Fibroblast of mammary gland (primary cell): ENCODE data around the gene SRM.
"Not testable (repeated sequence)": the region's sequence is repeated elsewhere in the genome, so short reads cannot be mapped to it uniquely, and the experiment has no call there.

Experiments used
- DNase-seq: peaks from one replicate; pipeline ENCODE4 v3.0.0-alpha.2; 2010; ENCODE audit warnings: low read depth
- H3K4me3 ChIP-seq: 2 replicates; pipeline ENCODE4 v1.5.1; 2011; ENCODE audit warnings: low read depth, mild to moderate bottlenecking, low read length, moderate library complexity; ENCODE audit not compliant: control insufficient read depth
- TF ChIP-seq, protein P1 (sequence below): conservative IDR thresholded peaks from 2 replicates; pipeline ENCODE4 v1.5.1; 2011; ENCODE audit warnings: low read depth, low read length, inconsistent platforms; ENCODE audit not compliant: control insufficient read depth, insufficient read depth

The SRM gene

DNA sequence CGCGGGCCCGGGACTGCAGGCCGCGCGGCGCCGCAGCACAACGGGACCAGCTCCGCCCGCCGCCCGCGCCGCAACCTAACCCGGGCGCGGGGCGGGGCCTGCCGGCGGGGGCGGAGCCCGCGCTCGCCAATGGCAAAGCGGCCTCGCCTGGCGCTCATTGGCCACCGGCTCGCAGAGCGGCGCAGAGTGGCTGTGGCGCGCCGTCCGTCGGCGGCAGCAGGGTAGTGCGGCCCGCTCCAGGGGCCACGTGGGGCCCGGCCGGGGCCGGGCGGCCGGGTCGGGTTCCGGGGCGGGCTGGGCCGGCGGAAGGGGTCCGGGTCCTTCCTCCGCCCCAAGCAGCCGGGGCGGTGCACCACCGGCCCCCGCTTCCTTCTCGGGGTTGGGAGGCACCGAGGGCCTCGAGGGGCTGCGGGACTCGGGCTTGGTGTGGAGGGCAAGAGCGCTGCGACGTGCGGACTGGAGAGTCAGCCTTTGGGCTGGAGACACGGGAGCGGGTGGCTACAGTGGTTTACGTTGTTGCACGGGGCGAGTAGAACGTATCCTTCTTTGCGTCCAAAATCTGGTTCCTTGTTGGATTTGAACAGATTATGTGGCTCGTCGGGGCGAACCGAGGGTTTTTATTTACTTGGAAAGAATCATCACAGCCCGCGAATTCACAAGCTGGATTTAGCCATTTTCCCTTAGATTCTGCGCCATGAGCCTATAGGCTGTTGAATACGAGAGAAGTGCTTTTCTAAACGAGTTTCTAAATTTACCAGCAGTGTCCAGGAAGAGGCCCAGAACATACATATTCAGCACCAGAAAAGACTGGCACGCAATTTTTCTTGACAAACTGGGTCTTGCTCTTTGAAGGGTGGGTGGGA, at the start of gene SRM:
Gene SRM, minus strand, starts transcription at position 51 of the 863 bp plus-strand sequence. CDS start 75 bp downstream, outside the sequence.
- TF ChIP-seq, protein P1, sequence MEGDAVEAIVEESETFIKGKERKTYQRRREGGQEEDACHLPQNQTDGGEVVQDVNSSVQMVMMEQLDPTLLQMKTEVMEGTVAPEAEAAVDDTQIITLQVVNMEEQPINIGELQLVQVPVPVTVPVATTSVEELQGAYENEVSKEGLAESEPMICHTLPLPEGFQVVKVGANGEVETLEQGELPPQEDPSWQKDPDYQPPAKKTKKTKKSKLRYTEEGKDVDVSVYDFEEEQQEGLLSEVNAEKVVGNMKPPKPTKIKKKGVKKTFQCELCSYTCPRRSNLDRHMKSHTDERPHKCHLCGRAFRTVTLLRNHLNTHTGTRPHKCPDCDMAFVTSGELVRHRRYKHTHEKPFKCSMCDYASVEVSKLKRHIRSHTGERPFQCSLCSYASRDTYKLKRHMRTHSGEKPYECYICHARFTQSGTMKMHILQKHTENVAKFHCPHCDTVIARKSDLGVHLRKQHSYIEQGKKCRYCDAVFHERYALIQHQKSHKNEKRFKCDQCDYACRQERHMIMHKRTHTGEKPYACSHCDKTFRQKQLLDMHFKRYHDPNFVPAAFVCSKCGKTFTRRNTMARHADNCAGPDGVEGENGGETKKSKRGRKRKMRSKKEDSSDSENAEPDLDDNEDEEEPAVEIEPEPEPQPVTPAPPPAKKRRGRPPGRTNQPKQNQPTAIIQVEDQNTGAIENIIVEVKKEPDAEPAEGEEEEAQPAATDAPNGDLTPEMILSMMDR = no peak
- H3K4me3 ChIP-seq = peak within 1 kb of the TSS; percentile 89
- DNase-seq = peak; percentile 83

DNA sequence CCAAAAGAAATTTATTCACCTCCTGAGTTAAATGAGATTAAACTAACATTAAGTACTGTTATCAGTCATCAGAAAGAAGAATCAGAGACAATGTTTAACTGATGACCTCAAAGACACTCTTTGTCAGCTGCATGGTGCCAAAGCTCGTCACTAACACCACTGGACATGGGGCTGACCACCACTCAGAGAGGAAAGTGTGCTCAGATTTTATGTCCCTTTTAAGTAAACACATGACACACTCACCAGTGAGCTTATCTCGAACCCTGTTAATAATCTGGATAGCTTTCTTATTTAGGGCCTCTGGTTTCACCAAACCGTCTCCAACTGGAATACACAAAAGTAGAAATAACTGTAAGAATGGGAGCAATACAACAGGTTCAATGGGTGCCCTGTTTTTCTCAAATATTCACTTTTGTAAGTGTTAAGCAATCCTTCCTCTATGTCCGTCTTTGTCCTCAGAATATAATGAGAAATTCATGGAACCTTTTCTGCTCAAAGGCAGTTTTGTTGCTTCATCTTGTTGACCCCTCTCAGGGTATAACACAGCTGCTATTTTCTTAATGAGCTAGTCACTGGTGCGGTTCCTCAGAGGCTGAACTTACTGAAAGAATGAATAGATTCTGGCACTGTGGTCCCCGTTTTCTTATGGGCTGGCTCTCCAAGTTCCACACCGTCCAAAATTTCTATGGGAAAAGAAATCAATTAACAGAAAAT, 49.4 kb upstream of the SRM start:
- no peak overlapping the region for H3K4me3 ChIP-seq
- TF ChIP-seq, protein P1 = no peak

DNA sequence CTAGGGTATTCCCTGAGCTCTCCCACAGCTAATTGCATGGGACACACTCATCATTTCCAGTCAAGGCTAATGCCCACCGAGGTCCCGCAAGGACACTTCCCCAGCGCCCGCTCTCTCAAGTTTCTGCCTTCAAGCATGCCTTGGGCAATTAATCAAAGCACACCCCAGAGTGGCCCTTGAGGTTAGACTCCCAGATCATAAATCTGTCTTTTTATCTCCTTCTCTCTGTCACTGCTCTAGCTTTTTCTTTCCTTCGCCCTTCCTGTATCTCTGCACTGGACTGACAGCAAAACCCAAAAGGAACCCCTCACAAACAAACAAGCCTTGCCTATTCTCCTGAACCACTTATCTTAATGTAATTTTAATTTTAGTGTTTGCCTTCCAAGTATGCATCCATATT, 47.8 kb upstream of the SRM start:
- H3K4me3 ChIP-seq = no peak overlapping the region
- DNase-seq = no peak
- TF ChIP-seq, protein P1 = no peak

More for the DNA sequence above, 49.4 kb upstream of the SRM start:
- no peak for DNase-seq

DNA sequence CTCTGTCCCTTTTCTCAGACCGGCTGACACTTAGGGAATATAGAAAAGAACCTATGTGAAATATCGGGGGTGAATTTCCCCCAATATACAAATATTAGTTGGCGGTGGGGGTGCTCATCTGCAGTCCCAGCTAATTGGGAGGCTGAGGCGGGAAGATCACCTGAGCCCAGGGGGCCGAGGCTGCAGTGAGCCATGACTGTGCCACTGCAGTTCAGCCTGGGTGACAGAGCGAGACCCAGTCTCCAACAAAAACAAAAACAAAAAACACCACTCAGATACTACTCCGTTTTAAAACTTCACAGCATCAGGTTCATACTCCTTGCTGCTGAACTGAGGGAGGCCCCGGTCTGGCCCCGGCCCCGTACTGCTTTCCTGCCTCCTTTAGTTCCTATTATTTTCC, 45.8 kb upstream of the SRM start:
- no peak overlapping the region for H3K4me3 ChIP-seq
- DNase-seq = no peak
- TF ChIP-seq, protein P1 = no peak

DNA sequence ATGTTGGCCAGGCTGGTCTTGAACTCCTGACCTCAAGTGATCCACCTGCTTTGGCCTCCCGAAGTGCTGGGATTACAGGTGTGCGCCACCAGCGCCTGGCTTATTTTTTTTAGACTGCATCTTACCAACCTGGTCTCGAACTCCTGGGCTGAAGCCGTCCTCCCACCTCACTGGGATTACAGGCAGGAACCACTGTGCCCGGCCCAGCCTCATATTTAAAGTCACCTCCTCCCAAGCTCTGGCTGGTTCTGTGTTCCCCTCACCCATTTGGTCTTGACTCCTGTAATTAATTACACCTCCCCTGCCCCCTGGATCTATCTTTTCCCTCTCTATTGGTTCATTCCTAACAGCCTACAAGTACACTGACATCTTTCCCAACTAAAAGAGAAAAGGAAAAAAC, 41.5 kb upstream of the SRM start:
- H3K4me3 ChIP-seq = no peak overlapping the region
- TF ChIP-seq, protein P1 = no peak
- DNase-seq = no peak

DNA sequence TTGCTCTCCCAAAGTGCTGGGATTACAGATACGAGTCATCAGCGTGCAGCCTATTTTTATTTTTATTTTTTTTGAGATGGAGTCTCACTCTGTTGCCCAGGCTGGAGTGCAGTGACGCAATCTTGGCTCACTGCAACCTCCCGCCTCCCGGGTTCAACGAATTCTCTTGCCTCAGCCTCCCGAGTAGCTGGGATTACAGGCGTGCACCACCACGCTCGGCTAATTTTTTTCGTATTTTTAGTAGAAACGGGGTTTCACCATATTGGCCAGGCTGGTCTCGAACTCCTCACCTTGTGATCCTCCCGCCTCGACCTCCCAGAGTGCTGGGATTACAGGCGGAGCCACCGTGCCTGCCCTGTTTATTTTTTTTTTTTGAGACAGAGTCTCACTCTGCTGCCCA, 41.0 kb upstream of the SRM start:
- H3K4me3 ChIP-seq, DNase-seq: not testable (repeated sequence)

DNA sequence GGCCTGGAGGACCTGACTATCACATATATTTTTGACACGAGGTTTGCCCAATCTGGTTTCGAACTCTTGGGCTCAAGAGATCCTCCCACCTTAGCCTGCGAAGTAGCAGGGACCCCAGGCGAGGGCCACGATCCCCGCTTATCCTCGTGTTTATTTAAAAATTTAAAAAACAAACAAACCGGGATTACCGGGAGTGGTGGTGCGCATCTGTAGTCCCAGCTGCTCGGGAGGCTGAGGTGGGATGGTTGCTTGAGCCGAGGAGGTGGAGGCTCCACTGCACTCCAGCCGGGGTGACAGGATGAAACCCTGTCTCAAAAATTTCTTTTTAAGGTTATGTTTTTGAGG, 40.3 kb upstream of the SRM start:
- TF ChIP-seq, protein P1 = no peak
- DNase-seq = no peak

More for the DNA sequence above, 40.3 kb upstream of the SRM start:
- H3K4me3 ChIP-seq = peak overlapping the region; percentile 92
